GM10248 (cell line): ENCODE data around the gene XRCC5.

ENCODE experiments used
- CTCF ChIA-PET: fragments of 300-600 bp; sonication (Branson Sonifier 250); formaldehyde crosslinking; extraction: SDS; loops from one replicate; lab custom pipeline; 2021; ENCODE audit warnings: antibody characterized with exemption; lab: Yijun Ruan, JAX
- POLR2A ChIA-PET: fragments of 350-650 bp; sonication (Branson Sonifier 250); formaldehyde crosslinking; extraction: SDS; loops from one replicate; lab custom pipeline; 2020; ENCODE audit warnings: antibody characterized with exemption; lab: Yijun Ruan, JAX
- DNase-seq: peaks from one replicate; pipeline ENCODE4 v3.0.0; 2012; ENCODE audit errors: extremely low spot score
- CTCF ChIP-seq: IDR thresholded peaks from 2 replicates; pipeline ENCODE4 v1.5.1; 2012; ENCODE audit warnings: mild to moderate bottlenecking, low read depth; ENCODE audit errors: extremely low read depth, missing control alignments, control extremely low read depth

The XRCC5 gene

GRCh38 chr2:216224388-216224787 is 115.2 kb downstream of the XRCC5 start:
- CTCF ChIA-PET, result interaction anchor here (3.8 kb wide), 1 partner anchor 11 kb away, joined by 22 read pairs; no protein-coding TSS in a partner anchor
- DNase-seq, result no peak
- POLR2A ChIA-PET, result no interaction called here
- no peak for TF ChIP-seq CTCF

DNA sequence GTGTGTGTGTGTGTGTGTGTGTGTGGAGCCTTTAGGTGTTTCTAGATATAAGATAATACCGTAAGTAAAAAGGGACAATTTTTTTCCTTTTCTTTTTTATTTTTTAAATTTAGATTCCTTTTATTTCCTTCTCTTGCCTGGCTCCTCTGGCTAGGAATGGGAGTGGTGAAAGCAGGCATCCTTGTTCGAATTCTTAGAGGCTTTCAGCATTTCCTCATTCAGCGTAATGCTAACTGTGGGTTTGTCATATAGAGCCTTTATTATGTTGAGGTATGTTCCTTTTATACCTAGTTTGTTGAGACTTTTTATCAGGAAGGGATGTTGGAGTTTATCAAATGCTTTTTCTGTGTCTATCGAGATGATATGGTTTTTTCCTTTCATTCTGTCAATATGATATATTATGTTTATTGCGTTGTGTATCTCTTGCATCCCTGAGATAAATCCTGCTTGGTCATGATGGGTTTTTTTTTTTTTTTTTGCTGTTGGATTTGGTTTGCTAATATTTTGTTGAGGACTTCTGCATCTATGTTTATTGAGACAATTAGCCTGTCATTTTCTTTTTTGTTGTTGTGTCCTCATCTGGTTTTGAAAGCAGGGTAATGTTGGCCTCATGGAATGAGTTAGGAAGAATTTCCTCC is 120.2 kb downstream of the XRCC5 start:
- CTCF ChIA-PET, result no interaction called here
- TF ChIP-seq CTCF, result no peak
- POLR2A ChIA-PET, result no interaction called here
- no peak for DNase-seq

- no peak for DNase-seq
- TF ChIP-seq CTCF, result no peak
- POLR2A ChIA-PET, result no interaction called here
- CTCF ChIA-PET, result interaction anchor here (1.2 kb wide), 1 partner anchor 10 kb away, joined by 3 read pairs; no protein-coding TSS in a partner anchor
These were observed 122.7 kb downstream of the XRCC5 start for GRCh38 chr2:216231867-216232266.

DNA sequence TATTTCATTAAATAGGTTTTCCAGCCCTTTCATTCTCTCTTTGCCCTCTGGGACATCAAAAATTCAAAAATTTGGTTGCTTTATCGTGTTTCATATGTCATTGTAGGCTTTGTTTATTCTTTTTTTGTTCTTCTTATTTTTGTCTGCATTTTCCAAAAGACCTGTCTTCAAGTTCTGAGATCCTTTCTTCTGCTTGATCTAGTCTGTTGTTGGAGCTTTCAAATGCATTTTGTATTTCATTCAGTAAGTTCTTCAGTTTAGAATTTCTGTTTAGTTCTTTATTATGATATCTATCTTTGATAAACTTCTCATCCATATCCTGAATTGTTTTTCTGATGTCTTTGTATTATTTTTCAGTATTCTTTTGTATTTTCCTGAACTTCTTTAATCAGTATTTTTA is 123.6 kb downstream of the XRCC5 start:
- POLR2A ChIA-PET, result no interaction called here
- CTCF ChIA-PET, result no interaction called here
- no peak for TF ChIP-seq CTCF
- DNase-seq, result no peak

GRCh38 chr2:216233281-216233995 is 124.3 kb downstream of the XRCC5 start:
- ChIA-PET POLR2A (no interaction called here), CTCF (interaction anchor here (1.4 kb wide), 1 partner anchor 11 kb away, joined by 3 read pairs; no protein-coding TSS in a partner anchor)
- no peak for TF ChIP-seq CTCF
- DNase-seq, result no peak

GRCh38 chr2:216234106-216234505 is 125.0 kb downstream of the XRCC5 start:
- no peak for DNase-seq
- POLR2A ChIA-PET, result no interaction called here
- CTCF ChIA-PET, result interaction anchor here (1.4 kb wide), 1 partner anchor 11 kb away, joined by 3 read pairs; no protein-coding TSS in a partner anchor
- no peak for TF ChIP-seq CTCF
